Activated naive CD4-positive, alpha-beta T cell (primary cell): ENCODE measurements around the gene AFF2.

ENCODE experiments used
- DNase-seq, 4 experiments: peaks; one replicate each; lab custom pipeline; 2025; lab: John Stamatoyannopoulos, UW

Gene AFF2

GRCh38 chrX:149010013-149010852 lies 509.8 kb downstream of the AFF2 start:
- DNase-seq: no peak

GRCh38 chrX:149010853-149011224 lies 510.4 kb downstream of the AFF2 start:
- no peak for DNase-seq

- no peak for DNase-seq
Measured at GRCh38 chrX:149013081-149013480, 512.7 kb downstream of the AFF2 start.

GRCh38 chrX:149021159-149021558 lies 520.7 kb downstream of the AFF2 start:
- DNase-seq: no peak

- DNase-seq: no peak
Measured at GRCh38 chrX:149022485-149022884, 522.1 kb downstream of the AFF2 start.

- no peak for DNase-seq
Measured at GRCh38 chrX:149032449-149032848, 532.0 kb downstream of the AFF2 start.

GRCh38 chrX:149036086-149036485 lies 535.7 kb downstream of the AFF2 start:
- DNase-seq: no peak

- DNase-seq: no peak
Measured at GRCh38 chrX:149037281-149037870, 537.0 kb downstream of the AFF2 start.

- DNase-seq: no peak
Measured at GRCh38 chrX:149039057-149039456, 538.6 kb downstream of the AFF2 start.

GRCh38 chrX:149040873-149041535 lies 540.6 kb downstream of the AFF2 start:
- no peak for DNase-seq

- DNase-seq: no peak
Measured at GRCh38 chrX:149043401-149043800, 543.0 kb downstream of the AFF2 start.

GRCh38 chrX:149044471-149044870 lies 544.1 kb downstream of the AFF2 start:
- DNase-seq: no peak

- DNase-seq: no peak
Measured at GRCh38 chrX:149045645-149046210, 545.3 kb downstream of the AFF2 start.
